Measurements from ENCODE around the gene TLR5.

Gene TLR5

DNA sequence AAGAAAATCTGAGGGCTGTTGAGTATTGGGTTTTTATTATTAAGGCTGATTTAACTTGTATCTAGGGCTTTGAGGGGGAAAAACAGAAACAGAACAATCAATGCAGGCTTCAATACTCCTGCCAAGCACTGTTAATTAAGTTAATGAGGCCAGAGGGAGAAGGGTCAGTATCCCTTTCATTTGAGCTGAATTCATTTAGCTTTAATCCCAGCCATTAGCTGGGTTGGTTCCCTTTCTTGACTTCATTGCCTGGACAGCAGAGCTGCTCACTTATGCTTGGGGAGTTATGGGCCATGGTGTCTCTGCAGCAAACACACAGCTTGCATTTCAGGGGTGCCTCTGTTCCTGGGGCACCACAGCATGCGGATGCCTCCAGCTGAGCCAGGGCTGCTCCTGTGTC lies 16.3 kb downstream of the TLR5 start:
- DNase-seq (ENCODE audit: extremely low read depth, low read depth): no peak
- TF ChIP-seq, protein P1, sequence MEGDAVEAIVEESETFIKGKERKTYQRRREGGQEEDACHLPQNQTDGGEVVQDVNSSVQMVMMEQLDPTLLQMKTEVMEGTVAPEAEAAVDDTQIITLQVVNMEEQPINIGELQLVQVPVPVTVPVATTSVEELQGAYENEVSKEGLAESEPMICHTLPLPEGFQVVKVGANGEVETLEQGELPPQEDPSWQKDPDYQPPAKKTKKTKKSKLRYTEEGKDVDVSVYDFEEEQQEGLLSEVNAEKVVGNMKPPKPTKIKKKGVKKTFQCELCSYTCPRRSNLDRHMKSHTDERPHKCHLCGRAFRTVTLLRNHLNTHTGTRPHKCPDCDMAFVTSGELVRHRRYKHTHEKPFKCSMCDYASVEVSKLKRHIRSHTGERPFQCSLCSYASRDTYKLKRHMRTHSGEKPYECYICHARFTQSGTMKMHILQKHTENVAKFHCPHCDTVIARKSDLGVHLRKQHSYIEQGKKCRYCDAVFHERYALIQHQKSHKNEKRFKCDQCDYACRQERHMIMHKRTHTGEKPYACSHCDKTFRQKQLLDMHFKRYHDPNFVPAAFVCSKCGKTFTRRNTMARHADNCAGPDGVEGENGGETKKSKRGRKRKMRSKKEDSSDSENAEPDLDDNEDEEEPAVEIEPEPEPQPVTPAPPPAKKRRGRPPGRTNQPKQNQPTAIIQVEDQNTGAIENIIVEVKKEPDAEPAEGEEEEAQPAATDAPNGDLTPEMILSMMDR (IDR thresholded peaks at IDR 0.05; ENCODE audit: low read depth, low read length): no peak

DNA sequence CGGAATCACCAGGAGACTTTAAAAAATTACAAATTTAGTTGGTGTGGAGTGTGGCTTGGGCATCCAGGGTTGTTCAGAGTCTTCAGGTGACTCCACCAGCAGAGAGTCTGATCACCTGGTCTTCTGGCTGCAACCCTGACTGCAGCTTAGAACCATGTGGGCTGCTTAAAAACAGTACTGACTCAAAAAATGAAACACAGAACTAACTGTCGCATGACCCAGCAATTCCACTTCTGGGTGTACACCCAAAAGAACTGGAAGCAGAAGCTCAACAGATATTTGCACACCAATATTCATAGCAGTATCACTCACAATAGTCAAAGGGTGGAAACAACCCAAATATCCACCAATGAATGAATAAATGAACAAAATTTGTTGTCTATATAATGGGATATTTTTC lies 17.3 kb downstream of the TLR5 start:
- TF ChIP-seq, protein P1 (IDR thresholded peaks at IDR 0.05; ENCODE audit: low read depth, low read length): no peak

DNA sequence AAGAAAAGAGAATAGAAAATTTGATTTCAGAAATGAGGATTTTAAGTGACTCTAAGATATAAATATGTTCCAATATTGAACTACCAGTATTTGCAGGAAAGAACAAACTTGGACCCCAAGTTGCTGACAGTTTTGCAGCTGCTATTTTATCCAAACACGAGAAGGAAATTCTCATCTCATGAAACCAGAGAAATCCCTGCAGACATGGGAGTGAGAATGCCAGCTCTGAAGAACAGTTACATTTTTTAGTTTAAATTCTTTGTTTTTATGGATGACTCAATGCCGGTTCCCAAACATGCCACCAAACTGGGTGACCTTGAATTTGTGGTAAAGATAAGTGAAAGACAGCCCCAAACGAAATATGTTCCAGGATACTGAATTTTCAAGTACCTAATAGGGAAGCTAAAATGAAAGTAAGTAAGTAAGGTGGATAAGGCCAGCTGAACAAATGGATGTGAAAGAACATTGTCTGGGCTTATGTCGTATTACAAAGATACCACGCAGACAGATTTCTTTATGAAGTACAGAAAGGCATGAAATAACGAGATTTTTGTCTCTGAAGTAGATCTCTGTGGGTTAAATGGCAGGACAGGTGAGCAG lies 19.9 kb downstream of the TLR5 start:
- DNase-seq (ENCODE audit: extremely low read depth, low read depth): no peak

More for the DNA sequence above, 17.3 kb downstream of the TLR5 start:
- DNase-seq (ENCODE audit: extremely low read depth, low read depth): no peak

DNA sequence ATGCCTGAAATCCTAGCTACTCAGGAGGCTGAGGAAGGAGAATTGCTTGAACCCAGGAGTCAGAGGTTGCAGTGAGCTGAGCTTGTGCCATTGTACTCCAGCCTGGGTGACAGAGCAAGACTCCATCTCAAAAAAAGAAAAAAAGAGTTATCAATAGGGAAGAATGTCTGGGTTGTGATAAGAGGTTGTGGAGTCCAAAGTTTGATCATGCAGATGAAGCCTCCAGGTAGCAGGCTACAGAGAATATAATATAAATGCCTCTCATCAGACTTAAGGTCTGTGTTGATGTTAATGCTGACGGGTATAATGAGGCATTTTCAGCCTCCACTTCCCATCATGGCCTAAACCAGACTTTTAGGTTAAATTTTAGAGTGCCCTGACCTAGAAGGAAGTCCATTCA lies 24.6 kb downstream of the TLR5 start:
- DNase-seq (ENCODE audit: extremely low read depth, low read depth): no peak
- TF ChIP-seq, protein P1 (IDR thresholded peaks at IDR 0.05; ENCODE audit: low read depth, low read length): no peak

More for the DNA sequence above, 19.9 kb downstream of the TLR5 start:
- TF ChIP-seq, protein P1 (IDR thresholded peaks at IDR 0.05; ENCODE audit: low read depth, low read length): no peak

DNA sequence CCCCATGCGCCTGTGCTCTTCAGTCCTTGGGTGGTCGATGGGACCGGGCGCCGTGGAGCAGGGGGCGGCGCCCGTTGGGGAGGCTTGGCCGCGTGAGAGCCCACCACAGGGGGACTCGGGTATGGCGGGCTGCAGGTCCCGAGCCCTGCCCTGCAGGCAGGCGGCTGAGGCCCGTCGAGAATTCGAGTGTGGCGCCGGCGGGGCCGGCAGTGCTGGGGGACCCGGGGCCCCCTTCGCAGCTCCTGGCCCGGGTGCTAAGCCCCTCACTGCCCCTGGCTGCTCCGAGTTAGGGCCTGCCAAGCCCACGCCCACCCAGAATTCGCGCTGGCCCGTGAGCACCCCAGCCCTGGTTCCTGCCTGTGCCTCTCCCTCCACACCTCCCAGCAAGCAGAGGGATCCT lies 26.1 kb downstream of the TLR5 start:
- no peak for DNase-seq (ENCODE audit: extremely low read depth, low read depth)
- TF ChIP-seq, protein P1 (IDR thresholded peaks at IDR 0.05; ENCODE audit: low read depth, low read length): no peak

DNA sequence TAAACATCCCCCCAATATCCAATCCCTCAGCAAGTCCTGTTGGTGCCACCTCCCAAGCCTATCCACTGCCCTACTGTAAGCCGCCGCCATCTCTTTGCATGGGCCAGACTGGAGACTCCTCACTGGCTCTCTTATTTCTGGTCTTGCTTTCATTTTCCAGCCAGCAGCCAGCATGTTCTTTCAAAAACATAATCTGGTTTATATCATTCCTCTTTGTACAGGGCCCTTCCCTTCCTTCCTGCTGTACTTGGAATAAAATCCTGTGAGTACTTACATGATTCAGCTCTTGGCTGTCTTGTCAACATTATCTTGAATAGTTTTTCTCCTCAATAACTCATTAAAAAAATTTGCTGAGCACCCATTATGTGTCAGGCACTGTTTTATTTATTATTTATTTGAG lies 28.2 kb downstream of the TLR5 start:
- no peak for DNase-seq (ENCODE audit: extremely low read depth, low read depth)
- TF ChIP-seq, protein P1 (IDR thresholded peaks at IDR 0.05; ENCODE audit: low read depth, low read length): no peak

DNA sequence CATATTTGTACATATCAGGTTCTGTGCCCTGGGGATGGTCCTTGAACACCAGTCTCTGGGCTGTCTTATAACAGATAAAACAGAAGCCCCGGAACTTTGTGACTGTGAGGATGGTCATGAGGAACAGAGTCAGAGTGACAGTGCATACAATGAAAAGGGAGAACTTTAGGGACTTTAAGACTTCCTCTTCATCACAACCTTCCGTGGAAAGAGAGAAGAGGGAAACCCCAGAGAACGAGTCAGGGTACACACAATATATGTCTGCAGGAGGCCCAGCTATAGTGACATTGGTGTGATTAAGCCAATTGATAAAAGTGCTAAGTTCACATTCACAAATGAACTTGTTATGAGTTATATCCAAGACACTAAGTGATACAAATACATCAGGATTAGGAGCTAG lies 32.1 kb downstream of the TLR5 start:
- DNase-seq (ENCODE audit: extremely low read depth, low read depth): no peak

More for the DNA sequence above, 32.1 kb downstream of the TLR5 start:
- TF ChIP-seq, protein P1 (IDR thresholded peaks at IDR 0.05; ENCODE audit: low read depth, low read length): no peak

Measured in AG09319 (cell line).